NCI-H2081 (cell line): Measurements from ENCODE around the gene MYO5B.
"Not testable (repeated sequence)": the region's sequence is repeated elsewhere in the genome, so short reads cannot be mapped to it uniquely, and the experiment has no call there.

ENCODE experiments used
- DNase-seq, 2 experiments: peaks; one replicate each; lab custom pipeline; 2025; lab: John Stamatoyannopoulos, UW

Gene MYO5B

GRCh38 chr18:50099725-50100407, 95.1 kb downstream of the MYO5B start:
- no peak for DNase-seq

GRCh38 chr18:50097702-50098101, 97.2 kb downstream of the MYO5B start:
- DNase-seq, result no peak

GRCh38 chr18:50096766-50097435, 98.0 kb downstream of the MYO5B start:
- DNase-seq, result no peak

- DNase-seq, result not testable (repeated sequence)
Observed at GRCh38 chr18:50094786-50095185, 100.2 kb downstream of the MYO5B start.

- no peak for DNase-seq
Observed at GRCh38 chr18:50094221-50094773, 100.7 kb downstream of the MYO5B start.

GRCh38 chr18:50093366-50094064, 101.4 kb downstream of the MYO5B start:
- DNase-seq, result no peak

GRCh38 chr18:50092245-50092805, 102.6 kb downstream of the MYO5B start:
- DNase-seq, result peak; percentile 10 to 41

- DNase-seq, result no peak
Observed at GRCh38 chr18:50091509-50092244, 103.3 kb downstream of the MYO5B start.

- no peak for DNase-seq
Observed at GRCh38 chr18:50090370-50091312, 104.3 kb downstream of the MYO5B start.

GRCh38 chr18:50089702-50090101, 105.2 kb downstream of the MYO5B start:
- no peak for DNase-seq

- DNase-seq, result no peak
Observed at GRCh38 chr18:50083708-50084107, 111.2 kb downstream of the MYO5B start.

- no peak for DNase-seq
Observed at GRCh38 chr18:50080932-50081560, 113.9 kb downstream of the MYO5B start.

GRCh38 chr18:50080316-50080715, 114.6 kb downstream of the MYO5B start:
- DNase-seq, result no peak

- no peak for DNase-seq
Observed at GRCh38 chr18:50079571-50080295, 115.2 kb downstream of the MYO5B start.

GRCh38 chr18:50076277-50076676, 118.7 kb downstream of the MYO5B start:
- DNase-seq, result no peak

- DNase-seq, result no peak
Observed at GRCh38 chr18:50075772-50076171, 119.2 kb downstream of the MYO5B start.

GRCh38 chr18:50074404-50074803, 120.5 kb downstream of the MYO5B start:
- DNase-seq, result no peak

- DNase-seq, result no peak
Observed at GRCh38 chr18:50073319-50073718, 121.6 kb downstream of the MYO5B start.

GRCh38 chr18:50072146-50072545, 122.8 kb downstream of the MYO5B start:
- DNase-seq, result no peak
